GM19193 (cell line): ENCODE data around the gene PROKR1.

Source experiments
- POLR2A ChIP-seq: IDR thresholded peaks from 4 replicates; pipeline ENCODE4 v1.6.1; 2011; ENCODE audit not compliant: insufficient read depth, insufficient read length; ENCODE audit errors: extremely low read depth

PROKR1 gene

DNA sequence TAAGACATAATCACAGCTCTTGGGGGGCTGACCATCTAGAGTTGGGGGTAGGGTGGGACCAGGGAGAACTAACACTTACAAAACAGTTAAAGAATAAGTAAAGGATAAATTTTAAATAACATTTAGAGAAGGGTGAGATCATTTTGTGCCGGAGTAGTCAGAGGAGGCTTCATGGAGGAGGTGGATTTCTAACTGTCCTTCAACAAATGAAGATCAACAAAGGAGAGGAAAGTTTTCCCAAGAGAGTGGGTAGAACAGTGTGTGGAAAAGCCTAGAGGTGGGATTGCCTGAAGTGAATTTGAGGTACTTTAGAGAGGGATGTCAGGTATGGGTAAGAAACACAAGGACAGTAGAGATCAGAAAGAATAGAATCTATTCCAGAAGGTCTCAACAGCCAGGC lies 7.3 kb downstream of the PROKR1 start:
- TF ChIP-seq POLR2A: no peak

DNA sequence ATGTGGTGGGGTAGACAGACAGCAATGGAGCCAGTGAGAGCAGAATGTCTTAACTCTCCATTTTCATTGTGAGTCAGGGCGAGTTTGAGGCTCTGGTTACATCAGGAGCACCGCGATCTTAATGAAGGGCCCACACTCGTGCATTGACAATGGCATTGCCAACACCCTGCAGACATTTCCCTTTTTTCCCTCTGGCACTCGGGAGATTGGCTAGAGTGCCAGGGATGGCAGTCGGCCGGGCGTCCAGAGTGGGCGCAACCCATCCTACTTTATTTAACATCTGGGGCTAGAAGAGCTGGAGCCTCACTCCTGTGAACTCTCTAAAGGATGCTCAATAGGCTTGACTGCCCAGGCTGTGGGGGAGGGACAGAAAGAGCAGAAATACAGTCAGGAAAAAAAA lies 9.7 kb downstream of the PROKR1 start:
- TF ChIP-seq POLR2A: no peak

DNA sequence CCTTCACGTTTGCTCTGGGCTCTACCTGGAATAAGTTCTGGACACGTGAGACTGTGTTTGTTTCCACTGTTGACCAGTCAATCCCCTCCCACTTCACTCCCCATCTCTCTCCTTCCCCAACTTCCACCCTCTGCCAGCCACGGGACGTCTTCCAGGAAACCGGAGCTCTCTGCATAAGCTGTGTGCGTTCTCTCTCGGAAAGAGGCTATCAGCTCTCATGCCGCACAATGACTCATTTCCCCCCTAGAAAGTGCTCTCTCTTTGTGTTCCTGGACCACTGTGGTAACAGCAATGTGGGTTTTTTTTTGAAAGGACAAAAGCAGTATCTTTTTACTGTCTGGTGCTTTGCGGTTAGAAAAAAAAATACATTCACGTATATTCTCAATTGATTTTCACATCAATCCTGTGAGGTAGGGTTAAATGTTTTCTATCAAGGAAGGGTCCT lies 10.2 kb downstream of the PROKR1 start:
- no peak for TF ChIP-seq POLR2A

DNA sequence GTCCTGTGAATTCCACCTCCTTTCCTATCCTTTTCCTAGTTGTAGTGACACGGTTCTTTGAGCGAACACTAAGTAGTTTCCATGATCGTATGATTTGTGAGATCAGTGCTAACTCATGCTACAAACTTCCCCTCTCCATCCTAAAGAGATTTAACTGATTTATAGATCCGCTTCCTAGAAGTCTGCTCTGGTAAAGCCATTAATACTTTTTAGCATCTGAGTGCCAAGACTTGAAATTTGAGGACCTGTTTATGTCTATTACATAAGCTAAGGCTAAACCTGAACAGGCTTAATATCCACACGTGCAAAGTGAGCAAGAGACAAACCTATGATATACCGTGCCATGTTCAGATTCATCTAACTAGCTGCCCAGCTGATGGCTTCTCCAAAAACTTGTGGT lies 14.9 kb downstream of the PROKR1 start:
- TF ChIP-seq POLR2A: no peak

DNA sequence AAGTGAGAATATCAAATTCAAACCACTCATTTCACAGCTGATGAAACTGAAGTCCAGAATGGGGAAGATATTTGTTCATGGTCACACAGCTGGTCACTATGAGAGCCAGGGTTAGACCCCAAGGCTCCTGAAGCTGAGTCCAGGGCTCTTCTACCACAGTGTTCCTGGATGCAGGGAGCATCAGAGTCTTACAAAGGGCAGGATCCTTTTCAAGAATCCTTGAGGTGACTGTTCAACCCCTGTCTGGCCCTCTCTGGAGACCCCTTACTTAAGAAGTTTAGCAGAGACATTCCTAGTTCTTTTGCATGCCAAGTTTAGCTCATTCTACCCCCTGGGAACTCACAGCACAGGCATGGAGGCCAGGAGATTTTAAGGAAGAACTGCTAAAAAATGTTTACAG lies 15.7 kb downstream of the PROKR1 start:
- TF ChIP-seq POLR2A: no peak

DNA sequence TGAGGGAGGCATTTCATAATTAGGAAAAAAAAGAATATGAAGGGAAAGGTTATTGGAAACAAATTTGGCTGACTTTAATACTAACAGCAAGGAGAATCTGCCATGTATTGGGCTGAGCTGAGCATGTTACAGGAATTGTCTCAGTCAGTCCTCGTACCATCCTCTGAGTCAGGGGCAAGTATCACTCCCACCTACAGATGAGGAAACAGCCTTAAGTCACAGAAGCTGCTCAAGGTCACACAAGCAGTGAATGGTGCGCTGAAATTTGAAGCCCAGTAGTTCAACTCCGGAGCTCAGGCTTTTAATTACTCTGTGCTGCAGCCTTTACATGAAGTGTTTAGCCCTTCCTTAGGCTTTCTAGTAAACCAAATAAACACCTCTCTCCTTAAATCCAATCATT lies 17.3 kb downstream of the PROKR1 start:
- no peak for TF ChIP-seq POLR2A

DNA sequence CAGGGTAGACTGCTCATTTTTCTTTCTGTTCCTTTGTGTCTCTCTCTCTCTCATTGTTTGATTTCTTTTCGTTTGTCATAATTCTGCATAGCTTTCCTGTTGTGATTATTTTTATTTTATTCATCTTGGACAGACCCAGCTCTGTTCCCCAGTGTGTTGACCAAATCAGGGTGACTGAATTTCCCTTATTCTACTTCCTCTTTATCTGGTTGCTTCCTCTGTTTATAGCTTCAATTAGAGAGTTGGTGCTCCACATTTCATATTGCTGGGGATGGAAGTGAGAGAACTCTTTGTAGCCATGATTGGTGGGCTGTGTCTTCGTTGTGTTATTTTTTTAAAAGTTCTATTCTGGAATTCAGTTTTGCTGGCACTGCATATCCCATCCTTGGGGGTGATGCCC lies 19.1 kb downstream of the PROKR1 start:
- TF ChIP-seq POLR2A: no peak

DNA sequence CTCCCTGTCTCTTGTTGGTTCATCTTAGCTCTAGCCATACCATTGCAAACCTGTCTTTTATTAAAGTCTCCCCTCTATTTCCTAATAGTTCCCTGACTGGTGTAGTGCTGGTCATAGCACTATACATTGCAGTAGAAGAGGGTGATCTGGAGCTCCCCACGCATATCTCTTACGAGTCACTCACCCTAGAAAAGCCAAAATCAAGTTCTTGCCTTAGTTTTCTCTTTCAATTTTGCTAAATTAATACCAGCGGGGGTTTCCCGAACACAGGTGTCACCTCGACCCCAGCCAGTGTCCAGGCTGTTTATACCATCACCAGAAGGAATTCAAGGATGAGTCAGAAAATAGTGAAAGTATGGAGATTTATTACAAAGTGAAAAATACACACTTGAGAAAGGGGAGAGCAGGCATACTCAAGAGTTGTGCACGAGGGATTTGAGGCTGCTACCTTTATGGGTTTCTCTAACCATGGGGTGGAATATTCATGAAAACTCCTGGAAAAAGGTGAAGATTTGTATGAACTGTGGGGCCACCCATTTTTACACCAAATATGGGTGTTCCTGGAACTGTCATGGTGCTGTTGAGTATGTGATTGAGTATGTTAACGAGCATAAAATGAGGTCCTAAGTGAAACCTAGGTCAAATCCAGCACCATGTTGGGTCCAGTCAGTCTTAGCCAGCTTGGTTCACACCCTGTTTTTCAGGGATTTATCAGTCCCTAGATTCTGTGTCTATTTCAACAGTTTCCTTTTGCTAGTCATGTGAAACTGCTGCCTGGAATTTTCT lies 20.2 kb downstream of the PROKR1 start:
- TF ChIP-seq POLR2A: no peak

DNA sequence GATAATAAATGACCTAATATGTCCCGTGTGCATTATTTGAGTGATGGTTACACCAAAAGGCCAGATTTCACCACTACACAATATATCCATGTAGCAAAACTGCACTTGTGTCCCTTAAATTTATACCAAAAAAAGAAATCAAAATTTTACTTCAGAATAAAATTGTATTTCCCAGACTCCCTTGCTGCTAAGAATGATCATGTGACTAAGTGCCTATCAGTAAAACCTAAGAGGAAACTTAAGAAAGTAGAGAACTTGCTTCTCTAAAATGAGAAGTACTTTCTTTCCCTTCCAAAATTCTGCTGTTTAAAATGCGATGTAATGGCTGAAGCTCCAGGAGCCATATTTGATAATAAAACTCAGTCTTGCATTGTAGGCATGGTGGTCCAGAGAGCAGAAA lies 24.0 kb downstream of the PROKR1 start:
- TF ChIP-seq POLR2A: no peak

DNA sequence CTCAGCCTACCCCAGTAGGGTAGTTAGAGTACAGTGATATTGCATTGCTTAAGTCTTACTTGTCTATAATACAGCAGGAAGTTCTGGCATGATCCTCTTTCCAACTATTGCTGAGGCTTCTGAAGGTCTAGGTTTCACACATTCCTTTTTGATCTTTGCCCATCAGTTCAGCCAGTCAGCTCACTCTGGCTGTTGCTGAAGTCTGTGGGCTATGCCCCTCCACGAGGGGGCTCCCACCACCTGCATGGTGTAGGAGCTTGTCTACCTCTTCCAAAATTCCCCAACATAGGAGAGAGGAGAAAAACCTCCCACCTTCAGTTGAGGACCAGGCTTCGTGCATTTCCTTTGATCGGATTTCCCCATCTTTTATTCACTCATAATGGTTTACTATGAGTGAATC lies 26.3 kb downstream of the PROKR1 start:
- TF ChIP-seq POLR2A: no peak

DNA sequence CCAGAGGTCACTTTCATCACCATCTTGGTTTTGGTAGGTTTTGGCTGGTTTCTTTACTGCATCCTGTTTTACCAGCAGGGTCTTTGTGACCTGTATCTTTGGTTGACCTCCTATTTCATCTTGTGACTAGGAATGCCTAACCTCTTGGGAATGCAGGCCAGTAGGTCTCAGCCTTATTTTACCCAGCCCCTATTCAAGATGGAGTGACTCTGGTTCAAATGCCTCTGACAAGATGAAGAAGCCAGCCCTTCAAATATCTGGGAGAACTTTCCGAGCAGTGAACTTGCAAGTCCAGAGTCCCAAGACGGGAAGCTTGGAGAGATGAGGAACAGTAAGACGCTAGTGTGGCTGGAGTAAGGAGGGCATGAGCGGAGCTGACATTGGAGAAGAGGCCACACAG lies 28.6 kb downstream of the PROKR1 start:
- TF ChIP-seq POLR2A: no peak

DNA sequence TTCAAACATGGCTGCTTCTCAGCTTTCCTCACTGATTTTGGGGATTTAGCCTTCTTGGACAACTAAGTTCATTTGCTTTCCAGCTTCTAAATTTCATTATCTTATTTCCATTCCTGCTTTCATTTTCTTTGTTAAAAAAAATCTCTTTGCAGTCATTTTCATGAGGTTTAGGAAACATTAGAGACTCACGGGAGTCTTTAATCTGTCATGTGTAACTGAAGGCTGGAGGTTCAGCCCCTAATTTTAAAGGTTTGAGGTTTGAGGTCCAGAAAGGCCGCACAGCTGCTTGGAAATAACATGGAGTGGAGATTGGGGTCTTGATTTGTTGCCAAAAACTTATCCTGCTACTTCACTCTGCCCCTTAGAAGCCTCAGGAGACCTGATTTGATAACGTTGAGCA lies 30.3 kb downstream of the PROKR1 start:
- no peak for TF ChIP-seq POLR2A

DNA sequence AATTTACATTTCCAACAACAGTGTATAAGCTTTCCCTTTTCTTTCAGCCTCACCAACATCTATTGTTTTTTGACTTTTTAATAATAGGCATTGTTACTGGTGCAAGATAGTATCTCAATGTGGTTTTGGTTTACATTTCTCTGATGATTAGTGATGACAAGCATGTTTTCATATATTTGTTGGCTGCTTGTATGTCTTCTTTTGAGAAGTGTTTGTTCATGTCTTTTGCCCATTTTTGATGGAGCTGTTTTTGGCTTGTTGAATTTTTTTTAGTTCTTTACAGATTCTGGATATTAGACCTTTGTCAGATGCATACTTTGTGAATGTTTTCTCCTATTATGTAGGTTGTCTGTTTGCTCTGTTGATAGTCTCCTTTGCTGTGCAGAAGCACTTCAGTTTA lies 32.1 kb downstream of the PROKR1 start:
- no peak for TF ChIP-seq POLR2A

DNA sequence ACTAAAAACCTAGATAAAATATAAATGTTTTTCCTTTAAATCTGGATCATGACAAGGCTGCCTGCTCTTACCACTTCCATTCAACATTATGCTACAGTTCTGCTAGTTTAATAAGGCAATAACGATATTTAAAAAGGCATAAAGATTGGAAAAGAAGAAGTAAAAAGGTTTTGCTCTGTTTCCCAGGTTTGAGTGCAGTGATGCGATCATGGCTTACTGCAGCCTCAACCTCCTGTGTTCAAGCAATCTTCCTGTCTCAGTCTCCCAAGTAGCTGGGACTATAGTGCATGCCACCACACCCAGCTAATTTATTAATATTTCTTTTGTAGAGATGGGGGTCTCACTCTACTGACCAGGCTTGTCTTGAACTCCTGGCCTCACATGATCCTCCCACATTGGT lies 40.8 kb downstream of the PROKR1 start:
- no peak for TF ChIP-seq POLR2A

DNA sequence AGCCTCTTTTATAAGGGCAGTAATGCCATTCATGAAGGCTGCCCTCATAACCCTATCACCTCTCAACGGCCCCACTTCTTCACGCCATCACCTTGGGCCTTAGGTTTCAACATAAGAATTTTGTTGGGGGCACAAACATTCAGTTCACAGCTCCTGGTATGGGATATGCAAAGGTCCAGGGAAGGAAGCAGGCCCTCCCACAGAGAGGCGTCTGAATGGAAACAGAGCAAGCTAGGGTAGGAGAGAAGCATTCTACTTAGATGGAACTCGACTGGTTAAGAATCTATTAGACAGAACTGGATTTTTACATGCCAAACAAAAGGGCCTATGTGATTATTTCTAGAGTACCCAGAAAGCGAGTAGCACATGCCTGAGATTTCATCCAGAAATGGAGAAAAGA lies 42.8 kb downstream of the PROKR1 start:
- TF ChIP-seq POLR2A: no peak

DNA sequence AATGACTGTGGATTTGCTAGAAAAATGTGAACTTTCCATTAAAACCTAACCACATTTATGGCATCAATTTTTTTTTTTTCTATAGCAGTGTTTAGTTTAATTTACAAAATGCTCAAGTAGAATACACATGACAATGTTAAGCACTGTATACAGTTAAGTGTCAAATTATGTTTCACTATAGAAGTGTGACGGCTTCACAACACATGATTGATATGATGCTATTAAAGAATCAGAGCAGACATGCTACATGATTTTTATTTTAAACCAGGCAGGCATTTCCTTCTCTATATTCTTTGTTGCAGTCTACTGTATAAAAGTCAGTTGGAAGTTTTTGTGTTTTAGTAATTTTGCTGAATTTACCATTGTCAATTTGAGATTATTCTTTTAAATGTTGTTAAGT lies 43.6 kb downstream of the PROKR1 start:
- TF ChIP-seq POLR2A: no peak
